Astrocyte (in vitro differentiated cells and primary cell): Measurements from ENCODE around the gene ITPR2.

Experiments used
- EZH2 ChIP-seq: IDR thresholded peaks from 2 replicates; pipeline ENCODE4 v1.6.1; 2012; ENCODE audit warnings: mild to moderate bottlenecking, low read length, inconsistent platforms; ENCODE audit not compliant: insufficient read depth
- TF ChIP-seq, protein P1 (sequence below): IDR thresholded peaks from 2 replicates; pipeline ENCODE4 v1.5.1; 2011; ENCODE audit warnings: low read depth, mild to moderate bottlenecking, inconsistent platforms, low read length, moderate library complexity; ENCODE audit not compliant: insufficient read depth

GRCh38 chr12:26734510-26735248 lies 98.3 kb downstream of the ITPR2 start:
- TF ChIP-seq, protein P1, sequence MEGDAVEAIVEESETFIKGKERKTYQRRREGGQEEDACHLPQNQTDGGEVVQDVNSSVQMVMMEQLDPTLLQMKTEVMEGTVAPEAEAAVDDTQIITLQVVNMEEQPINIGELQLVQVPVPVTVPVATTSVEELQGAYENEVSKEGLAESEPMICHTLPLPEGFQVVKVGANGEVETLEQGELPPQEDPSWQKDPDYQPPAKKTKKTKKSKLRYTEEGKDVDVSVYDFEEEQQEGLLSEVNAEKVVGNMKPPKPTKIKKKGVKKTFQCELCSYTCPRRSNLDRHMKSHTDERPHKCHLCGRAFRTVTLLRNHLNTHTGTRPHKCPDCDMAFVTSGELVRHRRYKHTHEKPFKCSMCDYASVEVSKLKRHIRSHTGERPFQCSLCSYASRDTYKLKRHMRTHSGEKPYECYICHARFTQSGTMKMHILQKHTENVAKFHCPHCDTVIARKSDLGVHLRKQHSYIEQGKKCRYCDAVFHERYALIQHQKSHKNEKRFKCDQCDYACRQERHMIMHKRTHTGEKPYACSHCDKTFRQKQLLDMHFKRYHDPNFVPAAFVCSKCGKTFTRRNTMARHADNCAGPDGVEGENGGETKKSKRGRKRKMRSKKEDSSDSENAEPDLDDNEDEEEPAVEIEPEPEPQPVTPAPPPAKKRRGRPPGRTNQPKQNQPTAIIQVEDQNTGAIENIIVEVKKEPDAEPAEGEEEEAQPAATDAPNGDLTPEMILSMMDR = no peak
- TF ChIP-seq EZH2 = no peak
